Tibial nerve (tissue), 4 donors: ENCODE data around the gene DHCR7. TPM values are rescaled to one million over a fixed set of nuclear protein-coding genes. Genes with fewer than 3 reads are reported as not detected.

Experiments
- DNase-seq, 2 donors: peaks; one replicate each; pipeline ENCODE4 v3.0.0-alpha.2; 2019; ENCODE audit warnings: low spot score in 2 of 2
- H3K27ac ChIP-seq, 4 donors: fragments of 200-600 bp; sonication (generic) in 3 of 4; one replicate each; pipeline ENCODE4 v1.5.1; 2017 to 2019; ENCODE audit warnings: mild to moderate bottlenecking in 1 of 4
- H3K27me3 ChIP-seq, 2 donors: fragments of 200-600 bp; sonication (generic) in 1 of 2; one replicate each; pipeline versions ENCODE4 v1.5.1 to v1.6.0; 2017 to 2019
- H3K36me3 ChIP-seq, 3 donors: fragments of 200-600 bp; sonication (generic); one replicate each; pipeline ENCODE4 v1.5.1; 2018 to 2019
- H3K4me1 ChIP-seq, 4 donors: fragments of 200-600 bp; sonication (generic) in 3 of 4; one replicate each; pipeline ENCODE4 v1.5.1; 2017 to 2019
- H3K4me3 ChIP-seq, 4 donors: fragments of 200-600 bp; sonication (generic) in 3 of 4; one replicate each; pipeline ENCODE4 v1.5.1; 2017 to 2019; ENCODE audit warnings: mild to moderate bottlenecking in 1 of 4, moderate library complexity in 1 of 4
- H3K9me3 ChIP-seq, 4 donors: fragments of 200-600 bp; sonication (generic) in 3 of 4; one replicate each; pipeline ENCODE4 v1.5.1; 2017 to 2019
- CTCF ChIP-seq, 5 experiments: fragments of 200-600 bp in 3 of 5; fragments of 450-650 bp in 2 of 5; sonication (generic) in 3 of 5; IDR thresholded peaks; one replicate each; pipeline ENCODE4 v1.5.1; 2016 to 2019; ENCODE audit warnings: antibody characterized with exemption in 5 of 5, mild to moderate bottlenecking in 3 of 5, moderate library complexity in 2 of 5
- EP300 ChIP-seq, 2 donors: sonication (generic); formaldehyde crosslinking; IDR thresholded peaks; one replicate each; pipeline ENCODE4 v1.6.1; 2017; ENCODE audit warnings: antibody characterized with exemption in 2 of 2, mild to moderate bottlenecking in 1 of 2
- POLR2A ChIP-seq, 2 donors: fragments of 450-650 bp; IDR thresholded peaks; one replicate each; pipeline ENCODE4 v1.6.1; 2017; ENCODE audit warnings: antibody characterized with exemption in 2 of 2, mild to moderate bottlenecking in 2 of 2, moderate library complexity in 2 of 2
- WGBS, 2 donors: methylation state at CpG; one replicate each; pipeline ENCODE4 v1.1.5; 2018; 5-methylcytosine and 5-hydroxymethylcytosine counted together
- total RNA-seq, 4 donors: library from RNA; depleted of rRNA; stranded (reverse); fragments of >200 nt; gene quantifications; one replicate each; pipeline ENCODE4 v1.1.0, GENCODE V29; 2016

The DHCR7 gene
- total RNA-seq, 4 donors from 2014 or later = 10.3 to 17.3 (median 14.8) TPM

GRCh38 chr11:71472941-71473792, 25.0 kb upstream of the DHCR7 start:
- no peaks in the 10 kb centered on the region for H3K9me3 ChIP-seq
- no peak for DNase-seq
- no peaks in the 10 kb centered on the region for H3K27me3 ChIP-seq
- no peak overlapping the region for H3K27ac ChIP-seq
- no peak for TF ChIP-seq CTCF (IDR thresholded peaks at IDR 0.05)
- no peaks in the 10 kb centered on the region for H3K4me1 ChIP-seq
- H3K4me3 ChIP-seq = no peak overlapping the region
- H3K36me3 ChIP-seq = peaks cover 2 to 80% (median 30%) of the 10 kb centered on the region in 3 donors
- WGBS, 2 donors = 93 to 97% methylated on average over 24 to 25 of the region's 33 CpGs

- Histone ChIP-seq H3K4me1 (no peaks in the 10 kb centered on the region), H3K36me3 (peaks cover 2 to 78% (median 25%) of the 10 kb centered on the region in 3 donors), H3K27me3 (no peaks in the 10 kb centered on the region), H3K4me3 (no peak overlapping the region), H3K27ac (no peak overlapping the region), H3K9me3 (no peaks in the 10 kb centered on the region)
- 84 to 91% methylated on average over 10 of the region's 10 CpGs for WGBS, 2 donors
- no peak for DNase-seq
- TF ChIP-seq POLR2A (IDR thresholded peaks at IDR 0.05) (no peak), EP300 (IDR thresholded peaks at IDR 0.05) (no peak), CTCF (IDR thresholded peaks at IDR 0.05) (no peak)
Measured at GRCh38 chr11:71472357-71472885, 24.2 kb upstream of the DHCR7 start.

- TF ChIP-seq EP300 (IDR thresholded peaks at IDR 0.05) = no peak
- TF ChIP-seq POLR2A (IDR thresholded peaks at IDR 0.05) = no peak
- no peak for TF ChIP-seq CTCF (IDR thresholded peaks at IDR 0.05)
- Histone ChIP-seq H3K9me3 (no peaks in the 10 kb centered on the region), H3K36me3 (peaks cover 2 to 78% (median 16%) of the 10 kb centered on the region in 3 donors), H3K27ac (no peak overlapping the region), H3K27me3 (no peaks in the 10 kb centered on the region), H3K4me3 (no peak overlapping the region), H3K4me1 (no peaks in the 10 kb centered on the region)
- DNase-seq = no peak
- 71 to 72% methylated on average over 6 of the region's 6 CpGs for WGBS, 2 donors
Measured at GRCh38 chr11:71470946-71471345, 22.8 kb upstream of the DHCR7 start.

GRCh38 chr11:71467164-71467563, 19.0 kb upstream of the DHCR7 start:
- no peak for DNase-seq
- Histone ChIP-seq H3K36me3 (peaks cover 0 to 74% (median 0%) of the 10 kb centered on the region in 3 donors), H3K4me3 (no peak overlapping the region), H3K9me3 (no peaks in the 10 kb centered on the region), H3K27me3 (no peaks in the 10 kb centered on the region), H3K27ac (no peak overlapping the region), H3K4me1 (no peaks in the 10 kb centered on the region)
- TF ChIP-seq POLR2A (IDR thresholded peaks at IDR 0.05) = no peak
- no peak for TF ChIP-seq CTCF (IDR thresholded peaks at IDR 0.05)
- no peak for TF ChIP-seq EP300 (IDR thresholded peaks at IDR 0.05)
- 95 to 97% methylated on average over 6 of the region's 6 CpGs for WGBS, 2 donors

GRCh38 chr11:71466358-71466757, 18.2 kb upstream of the DHCR7 start:
- 83 to 86% methylated on average over 9 of the region's 9 CpGs for WGBS, 2 donors
- no peak for DNase-seq
- H3K4me3 ChIP-seq = no peak overlapping the region
- H3K27me3 ChIP-seq = no peaks in the 10 kb centered on the region
- H3K27ac ChIP-seq = no peak overlapping the region
- H3K4me1 ChIP-seq = no peaks in the 10 kb centered on the region
- H3K36me3 ChIP-seq = peaks cover 0 to 74% (median 0%) of the 10 kb centered on the region in 3 donors
- no peak for TF ChIP-seq EP300 (IDR thresholded peaks at IDR 0.05)
- TF ChIP-seq POLR2A (IDR thresholded peaks at IDR 0.05) = no peak
- no peak for TF ChIP-seq CTCF (IDR thresholded peaks at IDR 0.05)
- no peaks in the 10 kb centered on the region for H3K9me3 ChIP-seq
